Ovary (tissue), 9 donors: ENCODE measurements around the gene CRHR1. TPM values are rescaled to one million over a fixed set of nuclear protein-coding genes. Genes with fewer than 3 reads are reported as not detected.

Experiments used
- DNase-seq, 5 donors: peaks; one replicate each; pipeline ENCODE4 v3.0.0-alpha.2; 2019 to 2020
- H3K27ac ChIP-seq, 2 donors: fragments of 200-600 bp; one replicate each; pipeline versions ENCODE4 v1.5.1 to v1.8.0; 2019 to 2022
- H3K27me3 ChIP-seq: fragments of 200-600 bp; one replicate; pipeline ENCODE4 v1.8.0; 2022
- H3K36me3 ChIP-seq: fragments of 200-600 bp; sonication (generic); one replicate; pipeline ENCODE4 v1.5.1; 2019
- H3K4me1 ChIP-seq: one replicate; pipeline ENCODE4 v1.8.1; 2013; ENCODE audit warnings: mild to moderate bottlenecking, moderate library complexity; ENCODE audit not compliant: insufficient read depth
- H3K4me3 ChIP-seq: fragments of 200-600 bp; sonication (generic); one replicate; pipeline ENCODE4 v1.5.1; 2017
- H3K9me3 ChIP-seq, 2 donors: fragments of 200-600 bp in 1 of 2; sonication (generic) in 1 of 2; one replicate each; pipeline versions ENCODE4 v1.5.1 to v1.8.1; 2013 to 2019; ENCODE audit warnings: mild to moderate bottlenecking in 1 of 2, moderate library complexity in 1 of 2
- CTCF ChIP-seq, 3 donors: fragments of 450-650 bp in 2 of 3; fragments of 200-600 bp in 1 of 3; IDR thresholded peaks; one replicate each; pipeline versions ENCODE4 v1.5.1 to v1.8.0; 2016 to 2022; ENCODE audit warnings: antibody characterized with exemption in 3 of 3, mild to moderate bottlenecking in 1 of 3
- EP300 ChIP-seq: sonication (generic); formaldehyde crosslinking; IDR thresholded peaks from one replicate; pipeline ENCODE4 v1.6.1; 2017; ENCODE audit warnings: antibody characterized with exemption
- POLR2A ChIP-seq: fragments of 450-650 bp; IDR thresholded peaks from one replicate; pipeline ENCODE4 v1.6.1; 2017; ENCODE audit warnings: antibody characterized with exemption, mild to moderate bottlenecking, moderate library complexity
- WGBS, 3 donors: extraction: QIAGEN DNeasy Blood & Tissue Kit in 1 of 3; methylation state at CpG; one replicate each; pipeline versions ENCODE4 v1.1.5 to v1.1.7; 2013 to 2017; 5-methylcytosine and 5-hydroxymethylcytosine counted together
- intact Hi-C, 4 donors: fragments of 100-400 bp; cut with DNase I; formaldehyde crosslinking; loops; one replicate each; pipeline versions ENCODE4 v1.11.0 to v1.15.1; 2022 to 2023
- polyA plus RNA-seq, 2 donors: library from polyadenylated mRNA; stranded (reverse); fragments of 200-250 nt in 1 of 2; fragments of 350-450 nt in 1 of 2; fragmentation: Illumina TruSeq in 1 of 2; extraction: RNeasy Lipid Tissue Mini Kit (QIAGEN cat#74804) in 1 of 2; gene quantifications; one replicate each; pipeline ENCODE4 v1.2.3, GENCODE V29; 2013 to 2014
- total RNA-seq, 7 donors: library from RNA; depleted of rRNA in 2 of 7; stranded (reverse); fragments of >200 nt in 2 of 7; fragmentation: NEBNext Ultra II Directional in 3 of 7; extraction: Animal tissue kit (Norgen Biotek cat#: 25700) in 3 of 7; gene quantifications; one replicate each; pipeline versions ENCODE4 v1.1.0 to v1.2.4, GENCODE V29; 2016 to 2023
- donor health status: DM: no; HTN: no; CAD: no; lungs with moderate emphysema.
- donor health status: DM: no; HTN: no; CAD: no.
- donor health status: Bipolar disorder and iron deficiency.
- donor health status: DM: yes; HTN: yes; CAD: no.
- donor health status: DM: no; HTN: no; CAD: no.
- donor health status: DM: yes; HTN: yes; CAD: no.

CRHR1 gene
- total and polyA plus RNA-seq, 9 donors: 0.10 to 1.4 (median 0.33) TPM; not detected in 2

DNA sequence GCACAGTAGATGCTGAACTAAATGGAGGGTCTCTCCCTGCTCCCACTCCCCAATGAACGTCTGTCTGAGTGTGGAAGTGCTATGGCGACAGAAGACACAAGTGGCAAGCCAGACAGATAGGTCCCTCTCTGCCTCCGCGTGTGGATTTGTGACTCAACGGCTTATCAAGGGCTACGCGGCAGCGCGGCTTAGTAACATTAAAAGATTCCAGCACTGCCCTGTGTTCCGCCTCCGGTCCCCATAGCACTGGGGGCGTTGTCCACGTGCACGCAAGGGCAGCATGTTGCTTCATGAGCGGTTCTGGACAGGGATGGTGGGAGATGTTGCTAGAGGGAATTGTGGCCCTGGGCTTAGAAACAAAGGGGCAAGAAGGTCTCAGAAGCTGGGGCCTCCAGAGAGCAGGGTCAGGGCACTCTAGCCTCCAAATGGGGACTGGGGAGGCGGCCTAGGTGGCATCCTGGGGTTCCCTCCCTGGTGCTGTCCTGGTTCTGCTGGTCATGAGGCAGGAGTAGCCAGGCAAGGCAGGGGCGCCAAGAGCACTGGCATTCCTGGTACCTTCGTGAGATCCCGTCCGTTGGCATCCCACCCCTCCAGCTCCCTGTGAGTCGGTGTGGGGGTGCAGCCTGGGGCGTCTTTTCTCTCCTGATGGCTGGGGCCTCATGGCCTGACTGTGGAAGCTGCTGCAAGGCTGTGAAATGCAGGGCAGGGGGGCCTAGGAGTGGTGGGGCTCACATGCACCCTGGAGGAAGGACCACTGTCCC lies 9.1 kb downstream of the CRHR1 start:
- Histone ChIP-seq H3K27me3 (no peaks in the 10 kb centered on the region), H3K4me1 (no peaks in the 10 kb centered on the region), H3K27ac (no peak overlapping the region), H3K36me3 (no peaks in the 10 kb centered on the region), H3K4me3 (no peak overlapping the region), H3K9me3 (no peaks in the 10 kb centered on the region)
- no peak for DNase-seq
- TF ChIP-seq CTCF (IDR thresholded peaks at IDR 0.05): no peak
- intact Hi-C loops: no loop called here
- 52 to 67% (median 62%) methylated on average over 21 to 22 of the region's 22 CpGs for WGBS, 3 donors

DNA sequence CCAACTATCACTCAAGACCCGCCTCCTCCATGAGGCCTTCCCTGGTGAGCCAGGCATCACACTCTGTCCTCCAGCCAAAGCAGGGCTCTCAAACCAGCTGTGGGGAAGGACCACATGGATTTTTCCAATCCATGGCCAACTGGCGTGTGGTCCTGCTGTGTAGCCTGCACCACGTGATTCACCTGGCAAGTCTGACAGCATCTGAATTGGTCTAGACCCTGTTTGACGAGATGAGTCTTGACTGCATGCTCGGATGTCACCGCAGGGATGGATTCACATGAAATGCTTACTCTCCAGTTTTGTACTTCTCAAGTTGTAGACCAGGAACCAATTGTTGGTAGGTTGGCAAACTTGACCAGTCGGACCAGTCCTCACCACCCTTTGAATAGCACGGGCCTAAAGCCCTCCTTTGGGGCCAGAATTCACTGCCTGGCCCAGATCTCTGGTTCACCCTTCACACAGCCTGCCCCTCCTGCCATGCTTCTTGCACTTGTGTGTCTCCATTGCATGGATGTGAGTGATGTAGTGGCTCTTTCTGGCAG lies 9.9 kb downstream of the CRHR1 start:
- Histone ChIP-seq H3K4me1 (no peaks in the 10 kb centered on the region), H3K36me3 (no peaks in the 10 kb centered on the region), H3K27me3 (no peaks in the 10 kb centered on the region), H3K4me3 (no peak overlapping the region), H3K9me3 (no peaks in the 10 kb centered on the region), H3K27ac (no peak overlapping the region)
- intact Hi-C loops: no loop called here
- no peak for DNase-seq
- TF ChIP-seq POLR2A (no peak), CTCF (IDR thresholded peaks at IDR 0.05) (no peak), EP300 (no peak)
- 84 to 91% (median 90%) methylated on average over 8 of the region's 8 CpGs for WGBS, 3 donors

GRCh38 chr17:45794840-45795239 lies 10.7 kb downstream of the CRHR1 start:
- Histone ChIP-seq H3K27ac (no peak overlapping the region), H3K9me3 (no peaks in the 10 kb centered on the region), H3K36me3 (no peaks in the 10 kb centered on the region), H3K4me3 (no peak overlapping the region), H3K4me1 (no peaks in the 10 kb centered on the region), H3K27me3 (no peaks in the 10 kb centered on the region)
- intact Hi-C loops: no loop called here
- no peak for DNase-seq
- TF ChIP-seq EP300 (no peak), CTCF (IDR thresholded peaks at IDR 0.05) (no peak), POLR2A (no peak)
- WGBS, 3 donors: 60 to 61% (median 60%) methylated on average over 6 of the region's 6 CpGs

GRCh38 chr17:45800816-45801215 lies 16.7 kb downstream of the CRHR1 start:
- no peaks in the 10 kb centered on the region for H3K9me3 ChIP-seq
- H3K4me1 ChIP-seq: no peaks in the 10 kb centered on the region
- no peak for TF ChIP-seq EP300
- no peak for TF ChIP-seq CTCF (IDR thresholded peaks at IDR 0.05)
- TF ChIP-seq POLR2A: no peak
- H3K4me3 ChIP-seq: no peak overlapping the region
- no peaks in the 10 kb centered on the region for H3K27me3 ChIP-seq
- 12 to 24% (median 14%) methylated on average over 2 of the region's 2 CpGs for WGBS, 3 donors
- DNase-seq: no peak
- no peaks in the 10 kb centered on the region for H3K36me3 ChIP-seq
- intact Hi-C loops: no loop called here
- H3K27ac ChIP-seq: no peak overlapping the region
